Measurements from ENCODE around the gene RAB31. TPM values are rescaled to one million over a fixed set of nuclear protein-coding genes. Genes with fewer than 3 reads are reported as not detected.
"Not testable (repeated sequence)": the region's sequence is repeated elsewhere in the genome, so short reads cannot be mapped to it uniquely, and the experiment has no call there.

The RAB31 gene
- total RNA-seq, 1 experiment from 2014 or later = 2.3 TPM

- H3K27me3 Mint-ChIP-seq (ENCODE audit: unreplicated experiment) = no peaks in the 10 kb centered on the region
- no TSS peak for BruUV-seq (replicated peaks)
- no peaks in the 10 kb centered on the region for H3K9me3 Mint-ChIP-seq (ENCODE audit: low read depth, unreplicated experiment)
- H3K27ac Mint-ChIP-seq (ENCODE audit: unreplicated experiment) = peak overlapping the region; percentile 98
- peaks cover 24% of the 10 kb centered on the region for H3K4me1 Mint-ChIP-seq (ENCODE audit: low read depth, unreplicated experiment)
- peaks cover 10% of the 10 kb centered on the region for H3K36me3 Mint-ChIP-seq (ENCODE audit: insufficient read depth, unreplicated experiment)
- no peak for TF ChIP-seq CTCF (IDR thresholded peaks at IDR 0.05; ENCODE audit: unreplicated experiment)
- intact Hi-C loops (cut with micrococcal nuclease; ENCODE audit: unreplicated experiment) = loop anchor here (1.0 to 2.0 kb wide), 4 partner anchors 19 to 99 kb away; no protein-coding TSS in a partner anchor
- peak; percentile 81 for DNase-seq
- H3K4me3 Mint-ChIP-seq (ENCODE audit: low read depth, unreplicated experiment) = peak overlapping the region; percentile 62
- CTCF ChIA-PET = interaction anchor here (0.6 to 2.9 kb wide), 12 partner anchors 9 to 1129 kb away, joined by 3 to 25 read pairs (median 4); no protein-coding TSS in a partner anchor
Observed at GRCh38 chr18:9673296-9674251, 34.5 kb upstream of the RAB31 start.

GRCh38 chr18:9678216-9678615, 29.9 kb upstream of the RAB31 start:
- H3K36me3 Mint-ChIP-seq (ENCODE audit: insufficient read depth, unreplicated experiment); DNase-seq; CTCF ChIA-PET; H3K4me3 Mint-ChIP-seq (ENCODE audit: low read depth, unreplicated experiment); H3K27ac Mint-ChIP-seq (ENCODE audit: unreplicated experiment); H3K27me3 Mint-ChIP-seq (ENCODE audit: unreplicated experiment); intact Hi-C loops (cut with micrococcal nuclease; ENCODE audit: unreplicated experiment); H3K9me3 Mint-ChIP-seq (ENCODE audit: low read depth, unreplicated experiment); BruUV-seq (replicated peaks): not testable (repeated sequence)
- peaks cover 27% of the 10 kb centered on the region for H3K4me1 Mint-ChIP-seq (ENCODE audit: low read depth, unreplicated experiment)

GRCh38 chr18:9679125-9679524, 29.0 kb upstream of the RAB31 start:
- H3K4me1 Mint-ChIP-seq (ENCODE audit: low read depth, unreplicated experiment) = peaks cover 27% of the 10 kb centered on the region
- H3K9me3 Mint-ChIP-seq (ENCODE audit: low read depth, unreplicated experiment) = no peaks in the 10 kb centered on the region
- no peaks in the 10 kb centered on the region for H3K36me3 Mint-ChIP-seq (ENCODE audit: insufficient read depth, unreplicated experiment)
- intact Hi-C loops (cut with micrococcal nuclease; ENCODE audit: unreplicated experiment) = no loop called here
- no peak for TF ChIP-seq CTCF (IDR thresholded peaks at IDR 0.05; ENCODE audit: unreplicated experiment)
- no peaks in the 10 kb centered on the region for H3K27me3 Mint-ChIP-seq (ENCODE audit: unreplicated experiment)
- DNase-seq = no peak
- no TSS peak for BruUV-seq (replicated peaks)
- CTCF ChIA-PET = no interaction called here
- peak overlapping the region; percentile 47 for H3K27ac Mint-ChIP-seq (ENCODE audit: unreplicated experiment)
- H3K4me3 Mint-ChIP-seq (ENCODE audit: low read depth, unreplicated experiment) = no peak overlapping the region

GRCh38 chr18:9681217-9681616, 26.9 kb upstream of the RAB31 start:
- CTCF ChIA-PET = interaction anchor here (0.9 to 1.0 kb wide), 2 partner anchors 69 to 70 kb away, joined by 3 read pairs; no protein-coding TSS in a partner anchor
- no TSS peak for BruUV-seq (replicated peaks)
- intact Hi-C loops (cut with micrococcal nuclease; ENCODE audit: unreplicated experiment) = no loop called here
- no peak for DNase-seq
- no peak overlapping the region for H3K27ac Mint-ChIP-seq (ENCODE audit: unreplicated experiment)
- TF ChIP-seq CTCF (IDR thresholded peaks at IDR 0.05; ENCODE audit: unreplicated experiment) = no peak
- H3K36me3 Mint-ChIP-seq (ENCODE audit: insufficient read depth, unreplicated experiment) = no peaks in the 10 kb centered on the region
- no peaks in the 10 kb centered on the region for H3K9me3 Mint-ChIP-seq (ENCODE audit: low read depth, unreplicated experiment)
- H3K4me1 Mint-ChIP-seq (ENCODE audit: low read depth, unreplicated experiment) = peaks cover 14% of the 10 kb centered on the region
- H3K27me3 Mint-ChIP-seq (ENCODE audit: unreplicated experiment) = no peaks in the 10 kb centered on the region
- H3K4me3 Mint-ChIP-seq (ENCODE audit: low read depth, unreplicated experiment) = no peak overlapping the region

All from Calu3 (cell line).